Measurements from ENCODE around the gene EXD3.
"Not testable (repeated sequence)": the region's sequence is repeated elsewhere in the genome, so short reads cannot be mapped to it uniquely, and the experiment has no call there.

Gene EXD3

DNA sequence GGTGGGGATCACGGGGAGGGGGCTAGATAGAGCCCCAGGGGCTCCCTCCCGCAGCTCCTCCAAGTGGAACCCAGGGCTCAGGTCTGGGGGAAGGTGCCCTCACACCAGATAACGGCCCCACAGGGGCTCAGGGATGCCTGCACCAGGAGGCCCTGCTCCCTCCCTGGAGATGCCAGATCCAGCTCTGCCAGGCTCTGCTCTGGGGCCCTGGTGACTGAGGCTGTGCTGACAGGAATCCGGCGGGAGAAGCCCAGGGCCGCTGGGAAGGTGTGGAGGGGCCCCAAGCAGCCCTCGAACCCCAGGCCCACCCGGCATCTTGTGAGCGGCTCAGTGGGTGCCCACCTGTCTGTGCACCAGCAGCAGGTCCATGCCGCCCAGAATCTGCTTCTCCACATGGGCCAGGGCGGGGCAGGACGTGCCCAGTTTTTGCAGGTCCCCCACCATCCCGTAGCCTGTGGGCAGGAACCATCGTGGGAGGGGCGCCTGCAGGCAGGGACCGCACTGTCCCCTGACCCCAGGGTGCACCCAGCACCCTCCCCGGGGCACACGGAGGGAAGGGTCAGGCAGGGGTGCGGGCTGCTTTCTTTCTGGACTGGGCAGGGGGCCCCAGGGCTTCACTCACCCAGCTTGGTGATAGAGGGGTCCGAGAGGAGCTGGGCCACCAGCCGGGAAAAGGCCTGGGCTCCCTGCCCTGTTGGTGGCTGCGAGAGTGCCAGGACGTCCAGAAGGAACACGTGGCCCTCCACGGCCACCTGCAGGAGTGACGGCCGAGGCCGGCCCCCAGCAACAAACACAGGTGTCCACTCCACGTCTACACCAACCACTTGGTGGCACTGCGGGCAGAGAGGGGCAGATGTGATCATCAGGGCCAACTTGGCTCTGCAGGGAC lies 72.0 kb downstream of the EXD3 start:
- no peak overlapping the region for H3K27ac ChIP-seq (ENCODE audit: low read depth, low read length, severe bottlenecking)
- H3K9me3 ChIP-seq (ENCODE audit: control insufficient read depth, low read length): peaks cover 26% of the 10 kb centered on the region
- no peaks in the 10 kb centered on the region for H3K4me1 ChIP-seq (ENCODE audit: control insufficient read depth, insufficient read depth, low read length, poor library complexity, severe bottlenecking)
- no peaks in the 10 kb centered on the region for H3K36me3 ChIP-seq (ENCODE audit: control insufficient read depth, insufficient read depth, low read length)
- 90 to 92% methylated on average over 24 to 30 of the region's 30 CpGs for WGBS, 2 experiments (ENCODE audit: insufficient coverage in 2 of 2)
- H3K4me3 ChIP-seq (ENCODE audit: extremely low read depth, insufficient read depth, low read length, poor library complexity, severe bottlenecking): no peak overlapping the region

DNA sequence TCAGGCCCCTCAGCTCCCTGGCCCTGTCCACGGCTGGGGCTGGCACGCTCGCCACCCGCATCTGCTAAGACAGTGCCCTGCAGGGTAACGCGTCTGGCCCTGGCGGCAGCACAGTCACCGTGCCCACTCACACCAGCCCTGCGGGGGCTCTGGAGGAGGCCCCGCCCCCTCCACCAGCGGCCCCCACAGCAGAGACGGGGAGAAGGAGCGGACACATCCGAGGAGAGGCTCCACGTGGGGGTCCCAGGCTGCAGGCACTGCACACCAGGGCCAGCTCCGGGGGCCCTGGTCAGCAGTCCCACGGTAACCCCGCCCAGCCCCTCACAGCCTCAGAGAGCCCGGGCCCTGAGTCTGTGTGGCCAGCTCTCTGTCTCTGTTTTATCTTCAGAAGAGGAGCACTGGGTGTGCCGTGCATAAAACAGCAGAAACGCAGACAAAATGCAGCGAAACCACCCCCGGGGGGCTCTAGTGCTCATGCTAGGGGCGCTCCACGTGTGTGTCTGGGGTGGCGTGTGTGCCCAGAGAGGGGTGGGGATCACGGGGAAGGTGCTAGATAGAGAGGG lies 73.4 kb downstream of the EXD3 start:
- Histone ChIP-seq H3K4me3 (ENCODE audit: extremely low read depth, insufficient read depth, low read length, poor library complexity, severe bottlenecking) (no peak overlapping the region), H3K36me3 (ENCODE audit: control insufficient read depth, insufficient read depth, low read length) (no peaks in the 10 kb centered on the region), H3K9me3 (ENCODE audit: control insufficient read depth, low read length) (peaks cover 26% of the 10 kb centered on the region), H3K27ac (ENCODE audit: low read depth, low read length, severe bottlenecking) (no peak overlapping the region), H3K4me1 (ENCODE audit: control insufficient read depth, insufficient read depth, low read length, poor library complexity, severe bottlenecking) (no peaks in the 10 kb centered on the region)
- 95 to 96% methylated on average over 13 to 26 of the region's 27 CpGs for WGBS, 2 experiments (ENCODE audit: insufficient coverage in 2 of 2)

DNA sequence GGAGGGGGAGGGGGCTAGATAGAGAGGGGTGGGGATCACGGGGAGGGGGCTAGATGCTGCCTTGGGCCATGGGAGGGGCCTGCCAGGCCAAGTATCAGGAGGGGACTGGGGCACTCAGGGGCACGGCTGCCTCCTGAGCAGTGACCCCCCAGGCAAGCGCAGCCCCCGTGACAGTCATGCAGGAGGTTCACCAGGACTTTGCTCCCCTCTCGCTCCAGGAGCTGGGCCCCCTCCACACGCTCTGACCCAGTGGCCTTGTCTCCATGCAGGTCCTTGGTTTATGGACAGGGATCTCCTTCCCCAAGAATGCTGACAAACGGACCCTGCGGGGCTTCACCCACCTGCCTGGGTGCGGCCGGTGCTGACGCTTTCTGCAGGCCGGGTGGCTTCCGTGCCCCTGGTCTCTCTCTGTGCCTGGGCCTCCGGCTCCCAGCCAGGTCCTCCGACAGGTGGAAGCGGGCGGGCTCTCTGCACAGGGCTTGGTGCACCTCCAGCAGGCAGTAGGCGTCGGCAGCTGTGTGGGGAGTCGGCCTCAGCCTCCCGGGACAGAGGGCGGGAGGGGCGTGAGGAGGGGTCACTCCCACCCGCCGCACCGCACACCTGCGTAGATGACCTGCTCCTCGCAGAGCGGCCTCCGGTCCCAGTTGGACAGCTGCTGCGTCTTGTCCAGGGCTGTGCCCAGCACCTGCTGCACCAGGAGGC lies 74.0 kb downstream of the EXD3 start:
- no peaks in the 10 kb centered on the region for H3K4me1 ChIP-seq (ENCODE audit: control insufficient read depth, insufficient read depth, low read length, poor library complexity, severe bottlenecking)
- no peak overlapping the region for H3K4me3 ChIP-seq (ENCODE audit: extremely low read depth, insufficient read depth, low read length, poor library complexity, severe bottlenecking)
- H3K27ac ChIP-seq (ENCODE audit: low read depth, low read length, severe bottlenecking): no peak overlapping the region
- H3K36me3 ChIP-seq (ENCODE audit: control insufficient read depth, insufficient read depth, low read length): no peaks in the 10 kb centered on the region
- WGBS, 2 experiments (ENCODE audit: insufficient coverage in 2 of 2): 94 to 95% methylated on average over 26 to 29 of the region's 31 CpGs
- peaks cover 22% of the 10 kb centered on the region for H3K9me3 ChIP-seq (ENCODE audit: control insufficient read depth, low read length)

DNA sequence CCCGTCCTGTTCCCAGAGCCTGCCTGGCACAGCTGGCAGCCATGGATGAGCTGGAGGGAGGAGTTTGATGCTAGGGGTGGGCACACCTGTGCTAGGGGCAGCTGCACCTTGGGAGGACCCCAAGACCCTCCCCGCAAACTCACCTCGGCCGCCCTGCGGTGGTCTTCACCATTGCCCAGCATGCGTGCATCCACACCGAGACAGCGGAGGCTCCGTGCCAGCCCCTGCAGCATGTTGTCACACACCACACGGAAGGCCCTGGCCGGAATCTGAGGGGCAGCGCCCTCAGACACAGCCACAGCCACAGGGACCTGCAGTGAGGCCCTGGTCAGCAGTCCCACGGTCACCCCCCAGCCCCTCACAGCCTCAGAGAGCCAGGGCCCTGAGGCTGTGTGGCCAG lies 75.0 kb downstream of the EXD3 start:
- no peak overlapping the region for H3K27ac ChIP-seq (ENCODE audit: low read depth, low read length, severe bottlenecking)
- no peaks in the 10 kb centered on the region for H3K4me1 ChIP-seq (ENCODE audit: control insufficient read depth, insufficient read depth, low read length, poor library complexity, severe bottlenecking)
- 93 to 95% methylated on average over 12 to 13 of the region's 13 CpGs for WGBS, 2 experiments (ENCODE audit: insufficient coverage in 2 of 2)
- no peaks in the 10 kb centered on the region for H3K36me3 ChIP-seq (ENCODE audit: control insufficient read depth, insufficient read depth, low read length)
- H3K4me3 ChIP-seq (ENCODE audit: extremely low read depth, insufficient read depth, low read length, poor library complexity, severe bottlenecking): no peak overlapping the region
- peaks cover 22% of the 10 kb centered on the region for H3K9me3 ChIP-seq (ENCODE audit: control insufficient read depth, low read length)

DNA sequence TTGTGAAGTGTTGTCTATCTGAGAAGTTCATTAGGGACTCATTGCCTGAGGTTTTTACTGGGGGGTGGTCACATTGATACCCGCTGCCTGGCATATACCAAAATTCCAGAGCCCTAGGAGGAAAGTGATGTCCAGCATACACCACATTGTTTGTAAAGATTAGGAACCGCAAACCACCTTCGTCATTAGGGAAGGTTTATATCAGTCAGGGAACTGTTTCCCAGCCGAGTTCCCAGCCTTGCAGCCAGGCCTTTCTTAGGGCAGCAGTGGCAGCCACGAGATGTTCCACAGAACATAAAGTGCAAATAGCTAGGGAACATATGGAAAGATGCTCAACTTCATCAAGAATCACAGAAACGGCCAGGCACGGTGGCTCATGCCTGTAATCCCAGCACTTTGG lies 80.5 kb downstream of the EXD3 start:
- peaks cover 20% of the 10 kb centered on the region for H3K9me3 ChIP-seq (ENCODE audit: control insufficient read depth, low read length)
- no peaks in the 10 kb centered on the region for H3K4me1 ChIP-seq (ENCODE audit: control insufficient read depth, insufficient read depth, low read length, poor library complexity, severe bottlenecking)
- 87 to 94% methylated on average over 6 of the region's 7 CpGs for WGBS, 2 experiments (ENCODE audit: insufficient coverage in 2 of 2)
- no peak overlapping the region for H3K4me3 ChIP-seq (ENCODE audit: extremely low read depth, insufficient read depth, low read length, poor library complexity, severe bottlenecking)
- H3K36me3 ChIP-seq (ENCODE audit: control insufficient read depth, insufficient read depth, low read length): no peaks in the 10 kb centered on the region
- H3K27ac ChIP-seq (ENCODE audit: low read depth, low read length, severe bottlenecking): no peak overlapping the region

DNA sequence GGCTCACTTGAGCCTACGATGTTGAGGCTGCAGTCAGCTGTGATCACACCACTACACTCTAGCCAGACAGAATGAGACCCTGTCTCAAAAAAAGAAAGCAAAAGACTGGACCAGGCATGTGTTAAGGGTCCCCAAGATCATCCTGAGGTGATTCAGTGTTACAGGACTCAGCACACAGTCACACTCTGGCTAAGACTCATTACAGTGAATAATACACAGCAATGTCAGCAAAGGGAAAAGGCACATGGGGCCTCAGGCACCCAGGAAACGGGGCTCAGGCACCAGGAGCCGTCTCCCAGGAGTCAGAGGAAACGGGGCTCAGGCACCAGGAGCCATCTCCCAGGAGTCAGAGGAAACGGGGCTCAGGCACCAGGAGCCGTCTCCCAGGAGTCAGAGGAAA lies 81.7 kb downstream of the EXD3 start:
- Histone ChIP-seq H3K36me3 (ENCODE audit: control insufficient read depth, insufficient read depth, low read length) (no peaks in the 10 kb centered on the region), H3K4me1 (ENCODE audit: control insufficient read depth, insufficient read depth, low read length, poor library complexity, severe bottlenecking) (no peaks in the 10 kb centered on the region), H3K27ac (ENCODE audit: low read depth, low read length, severe bottlenecking) (no peak overlapping the region), H3K4me3 (ENCODE audit: extremely low read depth, insufficient read depth, low read length, poor library complexity, severe bottlenecking) (no peak overlapping the region), H3K9me3 (ENCODE audit: control insufficient read depth, low read length) (peaks cover 9% of the 10 kb centered on the region)
- 90% methylated on average over 3 of the region's 6 CpGs; no CpG with 5 or more reads in 1 of the 2 experiments for WGBS, 2 experiments (ENCODE audit: insufficient coverage in 2 of 2)

DNA sequence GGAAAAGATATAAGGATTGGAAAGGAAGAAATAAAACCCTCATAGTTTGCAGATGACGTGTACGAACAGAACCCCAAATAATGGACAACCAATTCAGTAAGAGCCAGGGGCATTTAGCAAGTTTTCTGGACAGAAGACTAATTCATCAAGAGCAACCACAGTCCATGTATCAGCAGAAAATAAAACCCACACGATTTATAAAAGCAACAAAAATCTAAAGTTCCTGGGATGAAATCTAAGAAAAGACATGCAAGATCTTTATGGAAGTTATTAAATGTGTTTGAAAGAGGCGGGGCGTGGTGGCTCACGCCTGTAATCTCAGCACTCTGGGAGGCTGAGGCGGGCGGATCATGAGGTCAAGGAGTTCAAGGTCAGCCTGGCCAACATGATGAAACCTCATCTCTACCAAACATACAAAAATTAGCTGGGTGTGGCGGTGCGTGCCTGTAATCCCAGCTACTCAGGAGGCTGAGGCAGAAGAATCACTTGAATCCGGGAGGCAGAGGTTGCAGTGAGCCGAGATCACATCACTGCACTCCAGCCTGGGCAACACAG lies 83.0 kb downstream of the EXD3 start:
- H3K9me3 ChIP-seq (ENCODE audit: control insufficient read depth, low read length); H3K36me3 ChIP-seq (ENCODE audit: control insufficient read depth, insufficient read depth, low read length); H3K27ac ChIP-seq (ENCODE audit: low read depth, low read length, severe bottlenecking); H3K4me1 ChIP-seq (ENCODE audit: control insufficient read depth, insufficient read depth, low read length, poor library complexity, severe bottlenecking); H3K4me3 ChIP-seq (ENCODE audit: extremely low read depth, insufficient read depth, low read length, poor library complexity, severe bottlenecking): not testable (repeated sequence)
- 87 to 89% methylated on average over 5 to 7 of the region's 12 CpGs for WGBS, 2 experiments (ENCODE audit: insufficient coverage in 2 of 2)

DNA sequence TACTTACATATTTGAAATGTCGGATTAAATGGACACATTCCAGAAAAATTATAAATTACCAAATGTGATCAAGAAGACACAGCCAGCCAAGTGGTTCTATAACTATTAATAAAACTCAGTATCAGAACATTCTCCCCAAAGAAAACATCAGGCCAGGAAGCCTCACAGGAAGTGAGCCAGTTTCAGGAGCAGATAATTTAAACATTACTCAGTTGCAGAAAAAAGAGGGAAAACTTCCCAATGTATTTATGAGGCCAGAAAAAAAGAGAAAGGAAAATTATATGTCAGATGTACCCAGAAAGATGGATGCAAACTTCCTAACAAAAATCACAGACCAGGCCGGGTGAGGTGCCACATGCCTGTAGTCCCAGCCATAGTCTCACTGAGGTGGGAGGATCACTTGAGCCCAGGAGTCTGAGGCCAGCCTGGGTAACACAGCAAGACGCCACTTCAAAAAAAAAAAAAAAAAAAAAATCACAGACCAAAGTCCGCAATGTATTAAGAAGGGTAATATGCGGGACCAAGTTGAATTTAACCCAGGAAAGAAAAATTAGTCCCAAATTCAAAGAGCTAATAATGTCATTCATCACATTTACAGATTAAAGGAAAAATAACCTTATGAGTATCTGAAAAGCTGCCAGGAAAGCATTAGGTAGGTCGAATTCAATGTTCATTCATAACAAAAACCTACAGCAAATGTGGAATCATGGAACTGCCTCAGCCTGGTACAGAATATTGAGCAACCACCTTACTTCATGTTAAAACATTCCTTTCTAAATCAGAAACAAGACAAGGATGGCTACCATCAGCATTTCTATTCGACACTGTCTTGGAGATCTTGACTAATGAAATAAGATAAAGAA lies 83.7 kb downstream of the EXD3 start:
- Histone ChIP-seq H3K36me3 (ENCODE audit: control insufficient read depth, insufficient read depth, low read length) (no peaks in the 10 kb centered on the region), H3K9me3 (ENCODE audit: control insufficient read depth, low read length) (peaks cover 5% of the 10 kb centered on the region), H3K4me1 (ENCODE audit: control insufficient read depth, insufficient read depth, low read length, poor library complexity, severe bottlenecking) (no peaks in the 10 kb centered on the region), H3K4me3 (ENCODE audit: extremely low read depth, insufficient read depth, low read length, poor library complexity, severe bottlenecking) (no peak overlapping the region), H3K27ac (ENCODE audit: low read depth, low read length, severe bottlenecking) (no peak overlapping the region)
- WGBS, 2 experiments (ENCODE audit: insufficient coverage in 2 of 2): 40 to 86% methylated on average over 1 to 2 of the region's 7 CpGs

DNA sequence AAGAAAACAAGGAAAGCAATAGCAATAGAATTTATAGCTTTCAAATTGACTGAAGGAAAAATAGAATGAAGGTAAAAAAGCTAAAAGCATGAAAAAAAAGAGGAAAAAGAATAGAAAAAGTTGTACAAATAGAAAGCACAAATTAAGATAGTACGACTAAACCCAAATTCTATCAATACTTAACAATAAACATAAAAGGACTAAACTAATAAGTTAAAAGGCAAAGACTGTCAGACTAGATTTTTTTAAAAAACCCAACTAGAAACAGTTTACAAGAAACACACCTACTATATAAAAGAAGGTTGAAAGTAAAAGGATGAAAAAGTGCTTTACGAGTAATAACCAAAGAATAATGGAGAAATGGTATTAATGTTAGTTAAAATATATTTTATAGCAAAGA lies 86.2 kb downstream of the EXD3 start:
- Histone ChIP-seq H3K27ac (ENCODE audit: low read depth, low read length, severe bottlenecking) (no peak overlapping the region), H3K4me1 (ENCODE audit: control insufficient read depth, insufficient read depth, low read length, poor library complexity, severe bottlenecking) (no peaks in the 10 kb centered on the region), H3K9me3 (ENCODE audit: control insufficient read depth, low read length) (no peaks in the 10 kb centered on the region), H3K4me3 (ENCODE audit: extremely low read depth, insufficient read depth, low read length, poor library complexity, severe bottlenecking) (no peak overlapping the region), H3K36me3 (ENCODE audit: control insufficient read depth, insufficient read depth, low read length) (no peaks in the 10 kb centered on the region)
- no CpG with 5 or more reads among the region's 2 CpGs for WGBS, 2 experiments (ENCODE audit: insufficient coverage in 2 of 2)

DNA sequence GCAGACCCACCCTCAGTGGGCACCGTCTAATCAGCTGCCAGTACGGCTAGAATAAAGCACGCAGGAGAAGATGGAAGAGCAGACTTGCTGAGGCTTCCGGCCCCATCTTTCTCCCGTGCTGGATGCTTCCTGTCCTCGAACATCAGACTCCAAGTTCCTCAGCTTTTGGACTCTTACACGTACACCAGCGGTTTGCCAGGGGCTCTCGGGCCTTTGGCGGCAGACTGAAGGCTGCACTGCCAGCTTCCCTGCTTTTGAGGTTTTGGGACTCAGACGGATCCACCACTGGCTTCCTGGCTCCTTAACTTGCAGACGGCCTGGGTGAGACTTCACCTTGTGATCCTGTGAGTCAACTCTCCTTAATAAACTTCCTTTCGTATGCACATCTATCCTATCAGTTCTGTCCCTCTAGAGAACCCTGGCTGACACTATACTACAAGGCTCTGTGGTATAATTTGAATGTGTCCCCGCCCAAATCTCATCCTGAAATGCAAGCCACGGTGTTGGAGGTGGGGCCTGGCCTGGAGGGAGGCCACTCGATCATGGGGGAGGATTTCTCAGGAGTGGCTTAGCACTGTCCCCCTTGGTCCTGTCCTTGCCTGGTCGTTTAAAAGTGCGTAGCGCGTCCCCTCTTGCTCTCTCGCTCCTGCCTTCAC lies 89.8 kb downstream of the EXD3 start:
- no peak overlapping the region for H3K27ac ChIP-seq (ENCODE audit: low read depth, low read length, severe bottlenecking)

More for the DNA sequence above, 89.8 kb downstream of the EXD3 start:
- no peak overlapping the region for H3K4me3 ChIP-seq (ENCODE audit: extremely low read depth, insufficient read depth, low read length, poor library complexity, severe bottlenecking)
- no peaks in the 10 kb centered on the region for H3K9me3 ChIP-seq (ENCODE audit: control insufficient read depth, low read length)
- 78 to 82% methylated on average over 19 to 20 of the region's 21 CpGs for WGBS, 2 experiments (ENCODE audit: insufficient coverage in 2 of 2)
- no peaks in the 10 kb centered on the region for H3K36me3 ChIP-seq (ENCODE audit: control insufficient read depth, insufficient read depth, low read length)
- H3K4me1 ChIP-seq (ENCODE audit: control insufficient read depth, insufficient read depth, low read length, poor library complexity, severe bottlenecking): no peaks in the 10 kb centered on the region

Data from mesodermal cell (in vitro differentiated cells).